HPDE6-E6E7 (cell line): ENCODE results near the gene MLLT10.

Experiments used
- DNase-seq: peaks from one replicate; pipeline ENCODE4 v3.0.0; 2011; ENCODE audit warnings: missing footprints; ENCODE audit errors: extremely low spot score

Gene MLLT10

DNA sequence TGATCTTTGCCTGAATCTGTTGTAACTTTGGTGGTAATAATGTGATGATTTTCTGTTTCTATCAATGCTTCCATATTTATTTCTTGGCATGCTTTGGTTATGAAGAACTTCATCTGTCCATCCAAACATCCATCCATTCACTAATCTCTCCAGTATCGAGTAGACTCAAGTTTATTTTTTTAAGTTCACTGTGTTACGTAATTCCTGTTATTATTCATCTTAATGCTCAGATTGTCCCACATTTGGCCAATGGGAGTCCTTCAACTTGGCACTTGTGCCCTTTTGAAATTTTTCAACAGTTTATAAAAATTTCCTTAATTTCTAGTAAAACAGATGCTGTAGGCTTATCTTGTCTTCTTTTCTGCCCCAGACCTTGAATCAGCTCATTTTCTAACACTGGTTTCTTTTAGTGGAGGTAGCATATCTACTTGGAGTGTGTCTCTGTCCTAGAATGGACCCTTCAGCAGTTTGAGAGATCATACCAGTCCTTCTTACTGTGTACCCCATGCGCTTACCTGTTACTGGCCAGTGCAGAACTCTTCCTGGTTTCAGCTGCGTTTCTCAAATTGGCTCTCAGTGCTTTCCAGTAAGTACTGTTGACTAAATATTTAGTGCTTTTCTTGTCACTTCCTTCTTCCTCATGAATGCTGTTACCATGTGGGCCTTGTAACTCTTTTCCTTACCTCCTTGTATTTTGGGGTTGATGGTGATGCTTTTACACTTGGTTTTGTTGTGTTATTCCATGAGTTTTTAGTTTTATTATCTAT is 100.8 kb downstream of the MLLT10 start:
- DNase-seq: no peak

DNA sequence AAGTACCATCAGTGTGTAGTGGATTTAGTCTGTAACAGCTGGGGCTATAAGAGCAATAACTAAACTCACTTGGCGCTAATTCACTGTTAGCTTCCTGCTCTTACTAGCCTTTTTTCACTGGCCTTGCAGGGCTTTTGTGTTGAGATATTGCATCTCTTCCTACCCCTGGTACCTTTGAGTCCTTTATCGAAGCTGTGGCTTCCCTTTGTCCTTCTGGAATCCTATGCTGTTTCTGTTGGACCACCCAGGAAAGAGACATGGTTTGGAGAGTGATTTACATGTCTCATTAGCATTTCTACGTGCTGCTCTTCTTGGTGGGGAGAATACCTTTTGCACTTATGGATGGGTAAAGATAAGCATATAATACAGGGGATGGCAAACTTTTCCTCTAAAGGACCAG is 103.8 kb downstream of the MLLT10 start:
- DNase-seq: no peak

DNA sequence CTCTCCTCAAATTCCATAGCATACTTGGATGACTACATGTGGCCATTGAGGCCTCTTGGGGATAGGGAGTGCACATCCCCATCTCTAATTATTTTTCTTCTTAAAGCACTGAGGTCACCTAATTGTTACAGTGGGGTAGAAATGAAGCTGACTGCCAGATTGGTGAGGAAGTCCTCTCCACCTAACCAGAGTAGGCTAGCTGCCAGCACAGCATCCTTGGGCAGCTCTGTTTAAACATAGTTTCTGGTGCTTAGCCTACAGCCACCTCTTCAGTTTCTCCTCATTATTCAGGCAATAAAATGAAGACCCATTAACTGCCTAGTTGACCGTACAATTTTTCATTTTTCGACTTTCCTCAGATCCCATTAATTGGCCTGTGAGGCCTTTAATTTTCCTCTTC is 104.6 kb downstream of the MLLT10 start:
- no peak for DNase-seq

DNA sequence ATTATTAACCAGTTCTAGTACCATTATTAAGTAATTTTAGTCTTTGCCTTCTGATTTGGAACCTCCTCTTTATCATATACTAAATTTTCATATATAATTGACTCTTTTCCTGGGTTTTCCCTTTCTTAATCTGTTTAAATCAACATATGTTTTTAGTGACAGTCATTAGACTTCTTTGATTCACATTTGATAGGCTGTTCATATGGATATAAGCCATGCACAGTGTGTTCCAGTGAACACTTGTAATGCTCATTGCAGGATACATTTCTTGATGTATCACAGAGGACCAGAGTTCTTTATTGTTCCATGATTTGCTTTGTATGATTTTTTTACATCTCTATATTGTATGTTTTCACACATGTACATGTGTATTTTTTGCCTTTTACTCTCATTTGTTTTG is 114.0 kb downstream of the MLLT10 start:
- DNase-seq: no peak

DNA sequence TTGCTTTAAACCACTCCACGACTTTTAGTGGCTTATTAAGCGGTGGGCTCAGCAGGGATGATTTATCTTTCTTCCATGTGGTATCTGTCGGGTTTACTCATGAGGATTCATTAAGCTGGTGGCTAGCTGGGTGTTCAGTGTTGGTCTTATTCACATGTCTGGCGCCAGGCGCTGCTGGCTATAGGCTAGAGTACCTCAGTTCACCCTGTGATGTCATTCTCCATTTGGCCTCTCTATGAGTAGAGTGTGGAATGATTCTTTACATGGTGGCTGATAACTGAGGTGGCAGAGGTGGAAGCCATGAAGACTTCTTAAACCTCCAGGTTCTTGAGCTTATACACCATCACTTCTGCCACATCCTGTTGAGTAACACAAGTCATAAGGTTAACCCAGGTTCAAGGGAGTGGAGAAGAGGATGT is 115.4 kb downstream of the MLLT10 start:
- DNase-seq: no peak

DNA sequence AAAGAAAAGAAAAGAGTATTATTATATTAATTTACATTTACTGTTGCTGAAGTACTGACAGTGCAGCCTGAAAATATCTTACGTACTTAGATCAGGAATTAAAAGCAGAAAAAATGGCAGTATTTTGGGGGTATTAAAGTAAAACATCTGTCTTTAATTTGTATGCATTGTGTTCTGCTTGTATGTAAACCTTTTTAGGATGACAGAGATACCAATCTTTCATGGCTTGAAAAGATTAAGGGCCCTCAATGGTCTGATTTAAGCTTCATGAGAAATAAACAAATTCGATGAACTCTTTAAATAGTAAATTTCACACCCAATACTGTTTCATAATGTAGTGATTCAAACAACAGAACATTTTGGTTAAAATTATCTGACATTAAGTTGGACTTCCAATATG is 116.3 kb downstream of the MLLT10 start:
- no peak for DNase-seq

DNA sequence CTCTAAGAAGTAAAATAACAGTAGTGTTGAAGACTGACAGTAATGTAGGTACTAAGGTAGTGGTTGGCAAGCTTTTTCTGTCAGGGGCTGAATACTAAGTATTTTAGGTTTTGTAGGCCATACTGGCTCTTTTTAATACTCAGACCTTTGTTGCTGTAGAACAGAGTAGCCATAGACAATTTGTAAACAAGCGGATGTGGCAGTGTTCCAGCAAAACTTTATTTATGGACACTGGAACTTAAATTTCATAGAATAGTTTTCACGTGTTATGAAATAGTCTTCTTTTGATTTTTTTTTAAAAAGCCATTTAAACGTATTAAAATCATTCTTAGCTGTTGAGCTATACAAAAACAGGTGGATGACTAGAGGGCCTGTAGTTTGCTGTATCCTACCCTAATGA is 121.2 kb downstream of the MLLT10 start:
- DNase-seq: no peak

DNA sequence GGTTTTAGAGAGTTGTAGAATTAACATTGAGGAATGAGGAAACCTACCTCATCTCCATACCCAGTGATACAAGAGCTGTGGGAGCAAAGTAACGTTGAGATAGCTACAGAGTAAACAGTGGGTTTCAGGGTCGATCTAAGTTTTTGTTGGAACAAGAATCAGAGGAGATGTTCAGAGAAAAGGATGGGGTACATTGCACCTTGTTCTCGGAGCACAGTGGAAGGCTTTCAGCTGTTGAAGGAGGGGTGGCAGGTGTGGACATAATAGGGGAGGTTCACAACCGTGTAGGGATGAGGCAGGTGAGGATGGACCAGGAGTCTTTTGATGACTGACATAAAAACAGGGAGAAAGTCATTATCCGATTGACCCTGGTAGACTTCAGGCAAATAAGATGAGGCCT is 121.7 kb downstream of the MLLT10 start:
- DNase-seq: no peak

DNA sequence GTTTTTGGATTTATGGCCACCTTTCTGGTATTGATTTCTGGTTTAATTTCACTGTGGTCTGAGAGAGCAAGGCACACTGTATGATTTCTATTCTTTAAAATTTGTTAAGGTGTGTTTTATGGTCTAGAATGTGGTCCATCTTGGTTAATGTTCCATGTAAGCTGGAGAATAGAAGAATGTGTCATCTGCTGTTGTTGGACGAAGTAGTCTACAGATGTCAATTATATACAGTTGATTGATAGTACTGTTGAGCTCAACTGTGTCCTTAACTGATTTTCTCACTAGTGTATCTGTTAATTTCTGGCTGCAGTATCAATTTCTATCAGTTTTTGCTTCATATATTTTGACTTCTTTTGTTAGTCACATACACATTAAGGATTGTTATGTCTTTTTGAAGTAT is 127.1 kb downstream of the MLLT10 start:
- DNase-seq: no peak

DNA sequence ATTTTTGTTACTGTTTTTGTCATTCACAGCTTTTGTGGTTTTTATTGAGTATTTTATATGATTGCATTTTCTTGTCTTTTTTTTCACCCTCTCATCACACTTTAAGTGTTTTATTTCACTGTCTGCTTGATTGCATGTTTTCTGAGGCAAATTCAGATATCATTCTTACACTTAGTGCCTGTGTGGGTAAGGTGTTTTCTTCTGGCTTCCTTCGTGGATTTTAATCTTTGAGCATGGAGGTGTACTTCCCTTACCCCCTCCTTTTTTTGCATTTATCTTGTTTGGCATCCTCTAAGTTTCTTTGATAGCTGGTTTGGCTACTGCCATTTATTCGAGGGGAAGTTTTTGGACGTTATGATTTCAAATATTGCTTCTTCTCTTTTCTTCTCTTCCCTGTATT is 127.9 kb downstream of the MLLT10 start:
- DNase-seq: no peak

DNA sequence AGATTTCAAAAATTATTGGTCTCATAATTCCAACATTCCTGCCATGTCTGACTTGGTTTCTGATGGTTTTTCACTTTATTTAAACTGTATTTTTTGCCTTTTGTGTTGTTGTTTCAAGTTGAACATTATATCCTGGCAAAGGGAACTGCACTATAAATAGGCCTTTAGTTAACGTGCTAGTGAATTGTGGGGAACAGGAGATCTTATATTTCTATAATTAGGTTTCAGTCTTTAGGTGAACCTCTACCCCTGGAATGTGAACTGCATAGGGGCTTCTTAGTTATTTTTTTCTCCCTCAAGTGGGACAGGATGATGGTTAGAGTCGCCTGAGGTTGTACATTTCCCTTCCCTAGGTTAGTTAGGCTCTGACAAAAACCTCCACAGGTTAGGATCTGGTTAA is 128.6 kb downstream of the MLLT10 start:
- no peak for DNase-seq

DNA sequence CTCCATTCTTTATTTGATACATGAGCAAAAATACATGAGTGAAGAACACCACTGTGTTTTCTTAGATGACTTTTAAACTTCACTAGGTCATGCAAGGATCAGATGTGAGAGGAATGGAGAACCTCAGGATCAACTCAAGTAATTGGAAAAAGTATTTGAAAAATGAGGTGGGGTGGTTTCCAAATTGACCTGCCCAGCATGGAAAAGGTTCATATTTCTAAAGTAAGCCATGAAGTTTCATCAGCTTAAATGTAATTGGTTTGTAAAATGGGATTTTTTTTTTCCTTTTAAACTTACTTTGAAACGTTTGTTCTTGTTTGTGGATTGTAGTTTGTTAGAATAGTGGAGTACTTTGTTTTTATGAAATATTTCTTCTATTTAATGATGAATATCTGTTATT is 134.8 kb downstream of the MLLT10 start:
- DNase-seq: no peak

DNA sequence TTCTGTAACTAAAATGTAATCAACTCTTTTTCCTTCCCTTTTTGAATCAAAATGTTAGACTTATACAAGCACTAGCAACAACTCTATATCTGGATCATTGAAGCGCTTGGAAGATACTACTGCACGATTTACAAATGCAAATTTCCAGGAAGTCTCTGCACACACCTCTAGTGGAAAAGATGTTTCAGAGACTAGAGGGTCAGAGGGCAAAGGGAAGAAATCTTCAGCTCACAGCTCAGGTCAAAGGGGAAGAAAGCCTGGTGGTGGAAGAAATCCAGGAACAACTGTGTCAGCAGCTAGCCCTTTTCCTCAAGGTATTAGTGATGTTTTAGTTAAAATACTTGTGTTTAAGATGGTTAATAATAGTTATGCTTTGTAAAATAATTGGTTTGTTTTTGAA is 136.4 kb downstream of the MLLT10 start:
- no peak for DNase-seq

DNA sequence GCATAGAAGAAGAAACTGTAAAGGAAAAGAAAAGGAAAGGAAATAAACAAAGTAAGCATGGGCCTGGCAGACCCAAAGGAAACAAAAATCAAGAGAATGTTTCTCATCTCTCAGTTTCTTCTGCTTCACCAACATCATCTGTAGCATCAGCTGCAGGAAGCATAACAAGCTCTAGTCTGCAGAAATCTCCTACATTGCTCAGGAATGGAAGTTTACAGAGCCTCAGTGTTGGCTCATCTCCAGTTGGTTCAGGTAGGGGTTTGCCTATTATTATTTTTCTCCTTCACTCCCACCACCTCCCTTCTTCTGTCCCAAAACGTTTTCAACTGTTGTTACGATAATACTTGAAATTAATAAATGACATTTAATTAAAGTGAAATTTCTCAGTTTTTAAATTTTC is 139.6 kb downstream of the MLLT10 start:
- no peak for DNase-seq

DNA sequence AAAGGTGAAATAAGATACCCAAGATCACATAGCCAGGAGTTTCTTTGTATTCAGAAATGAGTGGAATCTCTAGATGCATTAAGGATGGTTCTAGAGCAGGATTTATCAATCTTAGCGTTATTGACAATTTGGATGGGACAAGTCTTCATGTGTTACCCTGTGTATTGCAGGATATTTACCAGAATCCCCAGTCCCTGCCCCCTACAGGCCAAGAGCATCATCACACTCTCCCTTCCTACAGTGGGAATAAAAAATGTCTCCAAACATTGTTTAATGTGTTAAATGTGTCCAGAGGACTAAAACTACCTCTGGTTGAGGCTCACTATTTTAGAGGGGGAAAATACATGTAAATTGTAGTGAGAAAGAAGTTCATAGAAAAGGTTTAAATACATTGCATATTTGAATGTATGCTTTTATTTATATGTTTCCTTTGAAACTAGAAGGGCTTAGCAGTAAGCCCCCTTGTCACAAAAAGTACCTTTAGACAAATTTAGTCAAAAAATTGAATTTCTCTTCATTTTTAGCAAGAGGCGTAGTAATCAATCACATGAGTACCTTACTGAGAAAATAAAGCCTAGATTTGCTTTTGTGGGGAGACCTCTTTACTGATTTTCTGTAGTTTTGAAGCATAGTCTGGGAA is 141.2 kb downstream of the MLLT10 start:
- no peak for DNase-seq

DNA sequence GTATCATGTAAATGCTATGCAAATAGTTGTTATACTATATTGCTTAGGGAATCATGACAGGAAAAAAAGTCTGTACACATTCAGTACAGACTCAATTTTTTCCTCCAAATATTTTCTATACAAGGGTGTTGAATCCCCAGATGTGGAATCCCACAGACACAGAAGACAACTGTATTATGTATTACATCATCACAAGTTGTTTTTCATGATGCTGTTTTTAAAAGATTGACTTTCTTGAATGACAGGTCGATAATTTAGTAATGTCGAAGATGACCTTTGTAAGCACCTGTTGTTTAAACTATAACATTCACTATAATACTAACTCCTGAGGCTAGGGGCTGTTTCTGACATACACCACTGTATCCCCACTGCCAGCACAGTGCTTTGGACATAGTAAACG is 143.5 kb downstream of the MLLT10 start:
- DNase-seq: no peak

DNA sequence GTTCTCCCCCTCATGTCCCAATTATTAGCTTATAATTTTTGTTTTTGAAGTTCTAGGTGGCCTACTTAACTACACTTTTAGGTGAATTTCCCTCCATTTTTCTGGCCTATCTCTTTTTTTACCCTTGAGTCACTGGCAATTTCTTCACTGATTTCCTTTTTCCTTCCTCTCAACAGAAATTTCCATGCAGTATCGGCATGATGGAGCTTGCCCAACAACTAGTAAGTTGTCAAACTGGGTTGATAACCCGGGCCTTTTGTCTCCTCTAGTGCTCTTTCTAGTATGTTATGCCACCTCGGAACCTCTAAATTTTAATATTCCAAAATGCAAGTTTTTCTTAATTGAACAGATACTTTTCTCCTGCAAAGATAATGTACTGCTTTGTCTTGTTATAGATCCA is 147.1 kb downstream of the MLLT10 start:
- peak; percentile 3 for DNase-seq

DNA sequence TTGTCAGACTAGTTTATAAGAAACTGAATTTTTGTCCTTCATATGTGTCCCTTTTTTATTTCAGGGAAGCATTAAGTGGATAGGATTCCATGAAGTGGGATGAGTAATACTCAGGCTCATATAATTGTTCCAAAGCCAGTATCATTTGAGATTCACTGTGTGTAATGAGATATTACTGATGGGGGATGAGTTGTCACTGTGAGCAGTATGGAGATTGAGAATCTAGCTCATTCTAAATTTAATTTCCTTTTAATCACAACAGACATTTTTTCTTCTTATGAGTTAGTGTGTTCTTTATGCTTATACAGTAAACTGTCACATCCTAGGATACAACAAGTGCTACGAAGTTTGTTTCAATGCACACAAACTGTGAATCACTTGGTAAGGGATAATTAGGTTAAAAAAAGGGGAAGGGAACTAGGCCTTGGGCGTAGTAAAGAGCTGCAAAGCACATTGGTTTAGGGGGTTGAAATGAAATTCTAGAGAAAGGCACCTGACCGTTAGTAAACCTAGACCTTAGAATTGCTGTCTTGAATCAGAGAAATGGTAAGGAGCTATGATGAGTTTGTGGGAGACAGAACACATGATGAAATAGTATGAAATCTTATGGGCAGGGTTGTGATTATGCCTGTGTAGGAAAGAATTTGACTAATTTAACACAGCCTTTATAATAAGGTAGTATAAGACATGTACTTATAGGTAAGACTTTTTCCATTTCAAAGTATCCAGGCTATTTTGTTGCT is 153.4 kb downstream of the MLLT10 start:
- DNase-seq: no peak

DNA sequence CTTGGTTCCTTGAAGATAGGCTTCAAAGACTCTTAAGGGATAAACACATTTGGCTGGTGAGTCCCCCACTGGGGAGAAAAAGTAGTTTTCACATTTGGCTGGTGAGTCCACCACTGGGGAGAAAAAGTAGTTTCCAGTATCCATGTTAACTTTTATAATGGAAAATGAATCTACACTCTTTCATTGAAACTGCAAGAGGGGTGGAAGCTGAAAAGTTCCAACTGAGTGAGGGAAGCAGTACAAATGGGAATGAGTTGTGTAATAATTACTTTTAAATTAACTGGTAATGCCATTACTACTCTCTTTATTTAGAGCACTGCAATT is 153.9 kb downstream of the MLLT10 start:
- no peak for DNase-seq

DNA sequence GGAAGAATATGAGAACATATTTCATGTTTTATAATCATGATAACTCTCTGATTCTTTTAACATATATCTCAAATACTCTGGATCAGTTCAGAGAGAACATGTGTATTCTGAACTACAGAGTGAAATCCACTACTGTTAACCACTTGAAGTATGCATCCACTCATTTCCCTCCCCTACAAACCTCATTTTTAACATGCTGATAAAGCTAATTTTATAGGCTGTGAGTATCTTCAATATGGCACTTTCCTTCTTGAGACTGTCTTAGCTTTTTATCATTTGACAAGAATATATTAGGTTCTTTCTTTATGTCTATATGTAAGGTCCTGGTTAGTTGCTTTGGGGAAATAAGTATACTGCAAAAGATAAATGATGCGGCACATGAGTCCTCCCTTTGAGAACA is 154.8 kb downstream of the MLLT10 start:
- DNase-seq: no peak

DNA sequence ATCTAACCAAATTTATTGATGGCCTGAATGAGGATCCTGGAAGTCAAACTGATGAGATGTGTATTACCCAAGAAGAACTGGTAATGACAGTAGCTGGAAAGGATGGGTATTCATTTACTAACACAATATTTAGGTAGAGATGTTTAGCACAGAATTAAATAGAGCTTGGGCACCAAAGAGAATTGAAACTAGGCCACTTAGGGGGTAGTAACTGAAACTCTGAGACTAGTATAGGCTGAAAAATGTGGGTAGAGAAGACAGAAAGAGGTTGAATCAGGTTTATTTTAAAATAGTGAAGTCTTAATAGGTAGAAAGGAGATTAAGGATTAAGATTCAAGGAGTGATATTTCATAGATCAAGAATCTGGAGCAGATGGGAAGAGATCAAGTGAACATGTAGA is 155.8 kb downstream of the MLLT10 start:
- DNase-seq: no peak

DNA sequence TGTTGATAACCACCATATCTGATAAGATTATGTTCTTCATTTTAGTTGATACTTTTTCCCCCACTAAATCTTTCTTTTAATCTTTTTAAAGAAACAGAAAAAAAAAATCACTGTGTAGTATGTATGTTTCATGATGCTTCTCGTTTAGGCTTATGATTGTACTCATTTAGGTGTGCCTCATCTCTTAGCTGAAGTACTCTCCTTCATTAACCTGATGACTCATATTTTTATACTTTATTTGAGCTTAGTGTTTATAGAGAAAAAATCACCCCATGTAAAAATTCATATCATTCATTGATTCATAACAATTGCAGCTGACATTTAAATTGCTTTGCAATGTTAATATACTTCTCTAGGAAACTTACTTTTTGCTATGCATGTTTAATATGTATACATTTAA is 158.9 kb downstream of the MLLT10 start:
- no peak for DNase-seq

DNA sequence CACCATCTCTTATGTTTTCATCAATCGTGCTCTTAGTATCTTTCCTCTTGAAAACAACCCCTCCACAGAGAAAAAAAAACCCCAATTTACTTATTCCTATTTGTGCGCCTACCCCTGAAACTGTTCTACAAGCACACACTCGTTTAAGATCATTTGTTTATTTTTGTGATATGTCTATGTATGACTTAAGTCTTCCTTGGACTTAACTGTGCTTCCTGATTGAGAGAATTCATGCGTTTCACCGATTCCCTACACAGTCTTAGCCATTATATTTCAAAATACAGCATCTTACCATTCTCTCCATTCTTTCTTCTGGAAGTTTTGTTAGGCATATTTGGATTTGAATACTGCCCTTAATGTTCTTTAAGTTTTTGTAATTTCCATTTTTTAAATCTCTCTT is 159.4 kb downstream of the MLLT10 start:
- no peak for DNase-seq
